ENCODE results near the gene TFR2. TPM values are rescaled to one million over a fixed set of nuclear protein-coding genes. Genes with fewer than 3 reads are reported as not detected.

The TFR2 gene
- polyA plus RNA-seq, 4 donors, result 1.2 to 1.3 TPM; not detected in 2

DNA sequence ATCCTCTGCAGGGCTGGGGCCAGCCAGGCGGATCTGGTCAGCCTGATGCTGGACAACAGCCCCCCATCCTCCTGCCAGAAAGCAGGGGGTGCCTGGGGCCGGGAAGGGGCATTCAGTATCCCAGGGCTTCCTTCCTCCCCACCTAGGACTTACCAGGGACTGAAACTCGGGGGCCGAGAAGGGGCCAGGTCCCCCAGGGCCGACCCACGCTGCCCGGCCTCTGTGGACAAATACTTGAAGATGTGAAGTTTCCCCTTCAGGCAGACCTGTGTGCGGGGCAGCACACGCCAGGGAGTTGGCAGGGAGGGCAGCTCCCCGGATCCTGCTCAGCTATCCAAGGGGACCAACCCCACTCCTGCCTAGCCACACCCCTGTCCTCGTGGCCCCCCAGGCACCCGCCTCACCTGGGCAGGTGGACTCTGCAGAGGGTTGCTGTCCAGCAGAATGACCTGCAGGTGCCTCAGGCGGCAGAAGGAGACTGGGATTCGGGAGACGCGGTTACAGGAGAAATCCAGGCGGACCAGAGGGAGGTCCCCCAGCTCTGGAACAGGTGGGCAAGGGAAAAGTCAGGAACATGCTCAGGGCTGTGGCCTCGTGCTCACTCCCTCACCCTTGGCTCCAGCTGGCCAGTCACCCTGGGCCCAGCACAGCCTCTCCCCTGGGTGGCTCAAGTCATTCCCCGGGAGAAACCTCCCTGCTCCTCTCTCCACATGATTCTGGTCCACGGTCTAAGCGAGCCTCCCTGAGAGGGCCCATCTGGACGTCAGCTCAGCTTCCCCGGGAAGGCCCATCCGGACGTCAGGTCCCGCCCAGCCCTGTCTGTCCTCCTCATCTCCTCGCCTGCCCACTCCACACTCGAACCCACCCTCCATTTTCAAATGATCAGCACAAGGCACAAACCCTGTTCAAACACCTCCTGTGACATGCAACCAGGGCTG, 62.8 kb downstream of the TFR2 start:
- H3K4me1 ChIP-seq (ENCODE audit: control insufficient read depth in 3 of 3, insufficient read depth in 2 of 3, low read depth in 1 of 3, low read length in 2 of 3), result peaks cover 0 to 15% (median 0%) of the 10 kb centered on the region in 3 donors
- H3K36me3 ChIP-seq (ENCODE audit: control insufficient read depth in 3 of 3, insufficient read depth in 2 of 3, low read depth in 1 of 3, low read length in 3 of 3), result peaks cover 31 to 92% (median 33%) of the 10 kb centered on the region in 3 donors
- H3K9me3 ChIP-seq (ENCODE audit: control insufficient read depth in 2 of 2, insufficient read depth in 1 of 2, low read depth in 1 of 2, low read length in 1 of 2), result no peaks in the 10 kb centered on the region
- WGBS, 3 donors, result 91 to 94% (median 94%) methylated on average over 28 of the region's 28 CpGs
- FAIRE-seq (no peak), DNase-seq (no peak)
- no peak overlapping the region for H3K27ac ChIP-seq (ENCODE audit: low read depth in 1 of 3, low read length in 2 of 3)
- no peaks in the 10 kb centered on the region for H3K27me3 ChIP-seq (ENCODE audit: control insufficient read depth in 3 of 3, insufficient read depth in 3 of 3, low read length in 3 of 3)
- no peak overlapping the region for H3K4me3 ChIP-seq (ENCODE audit: low read depth in 1 of 3, low read length in 3 of 3)

DNA sequence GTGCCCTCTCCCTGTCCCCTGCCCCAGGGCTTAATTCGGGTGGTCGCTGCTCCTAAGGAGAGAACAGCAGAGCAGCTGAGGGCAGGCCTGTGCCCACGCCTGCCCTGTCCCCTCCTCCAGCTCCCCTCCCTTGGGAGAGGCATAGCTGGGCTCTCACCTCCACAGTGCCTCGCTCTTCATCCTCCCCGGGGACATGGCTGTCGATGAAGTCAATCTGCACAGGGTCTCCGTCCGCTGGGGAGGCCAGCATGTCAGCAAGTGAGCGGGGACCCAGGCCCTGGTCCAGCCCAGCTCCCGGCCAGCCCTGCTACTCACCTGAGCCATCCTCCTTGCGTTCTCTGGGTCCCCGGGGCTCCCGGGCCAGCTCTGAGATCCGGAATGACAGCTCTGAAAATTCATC, 63.8 kb downstream of the TFR2 start:
- H3K36me3 ChIP-seq (ENCODE audit: control insufficient read depth in 3 of 3, insufficient read depth in 2 of 3, low read depth in 1 of 3, low read length in 3 of 3), result peaks cover 31 to 91% (median 33%) of the 10 kb centered on the region in 3 donors
- H3K27me3 ChIP-seq (ENCODE audit: control insufficient read depth in 3 of 3, insufficient read depth in 3 of 3, low read length in 3 of 3), result no peaks in the 10 kb centered on the region
- FAIRE-seq, result no peak
- H3K4me1 ChIP-seq (ENCODE audit: control insufficient read depth in 3 of 3, insufficient read depth in 2 of 3, low read depth in 1 of 3, low read length in 2 of 3), result peaks cover 0 to 5% (median 0%) of the 10 kb centered on the region in 3 donors
- 89 to 94% (median 93%) methylated on average over 11 to 14 of the region's 14 CpGs for WGBS, 3 donors
- no peak overlapping the region for H3K4me3 ChIP-seq (ENCODE audit: low read depth in 1 of 3, low read length in 3 of 3)
- H3K27ac ChIP-seq (ENCODE audit: low read depth in 1 of 3, low read length in 2 of 3), result no peak overlapping the region
- no peak for DNase-seq
- no peaks in the 10 kb centered on the region for H3K9me3 ChIP-seq (ENCODE audit: control insufficient read depth in 2 of 2, insufficient read depth in 1 of 2, low read depth in 1 of 2, low read length in 1 of 2)

DNA sequence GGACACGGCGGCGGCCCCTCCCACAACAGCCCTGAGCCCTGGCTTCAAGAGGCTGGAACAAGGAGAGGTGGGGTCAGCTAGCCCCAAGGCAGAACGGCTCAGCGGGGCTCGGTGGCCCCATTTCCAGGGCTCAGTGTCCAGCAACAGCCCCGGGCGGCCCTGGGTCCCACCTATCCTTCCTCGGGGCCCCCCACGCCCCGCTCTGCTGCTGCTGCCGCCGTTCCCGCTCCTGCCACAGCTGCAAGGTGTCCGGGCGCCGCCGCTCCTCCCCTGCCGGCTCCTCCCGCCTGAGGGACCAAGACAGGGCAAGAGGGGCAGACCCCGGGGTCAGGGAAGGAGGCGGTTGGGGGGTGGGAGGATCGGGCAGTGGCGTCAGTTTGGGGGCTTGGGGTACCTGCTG, 64.2 kb downstream of the TFR2 start:
- no peaks in the 10 kb centered on the region for H3K9me3 ChIP-seq (ENCODE audit: control insufficient read depth in 2 of 2, insufficient read depth in 1 of 2, low read depth in 1 of 2, low read length in 1 of 2)
- peaks cover 30 to 89% (median 32%) of the 10 kb centered on the region in 3 donors for H3K36me3 ChIP-seq (ENCODE audit: control insufficient read depth in 3 of 3, insufficient read depth in 2 of 3, low read depth in 1 of 3, low read length in 3 of 3)
- DNase-seq (no peak), FAIRE-seq (no peak)
- no peaks in the 10 kb centered on the region for H3K27me3 ChIP-seq (ENCODE audit: control insufficient read depth in 3 of 3, insufficient read depth in 3 of 3, low read length in 3 of 3)
- no peak overlapping the region for H3K4me3 ChIP-seq (ENCODE audit: low read depth in 1 of 3, low read length in 3 of 3)
- H3K4me1 ChIP-seq (ENCODE audit: control insufficient read depth in 3 of 3, insufficient read depth in 2 of 3, low read depth in 1 of 3, low read length in 2 of 3), result peaks cover 0 to 1% (median 0%) of the 10 kb centered on the region in 3 donors
- WGBS, 3 donors, result 92 to 96% (median 94%) methylated on average over 17 to 24 of the region's 24 CpGs
- no peak overlapping the region for H3K27ac ChIP-seq (ENCODE audit: low read depth in 1 of 3, low read length in 2 of 3)

DNA sequence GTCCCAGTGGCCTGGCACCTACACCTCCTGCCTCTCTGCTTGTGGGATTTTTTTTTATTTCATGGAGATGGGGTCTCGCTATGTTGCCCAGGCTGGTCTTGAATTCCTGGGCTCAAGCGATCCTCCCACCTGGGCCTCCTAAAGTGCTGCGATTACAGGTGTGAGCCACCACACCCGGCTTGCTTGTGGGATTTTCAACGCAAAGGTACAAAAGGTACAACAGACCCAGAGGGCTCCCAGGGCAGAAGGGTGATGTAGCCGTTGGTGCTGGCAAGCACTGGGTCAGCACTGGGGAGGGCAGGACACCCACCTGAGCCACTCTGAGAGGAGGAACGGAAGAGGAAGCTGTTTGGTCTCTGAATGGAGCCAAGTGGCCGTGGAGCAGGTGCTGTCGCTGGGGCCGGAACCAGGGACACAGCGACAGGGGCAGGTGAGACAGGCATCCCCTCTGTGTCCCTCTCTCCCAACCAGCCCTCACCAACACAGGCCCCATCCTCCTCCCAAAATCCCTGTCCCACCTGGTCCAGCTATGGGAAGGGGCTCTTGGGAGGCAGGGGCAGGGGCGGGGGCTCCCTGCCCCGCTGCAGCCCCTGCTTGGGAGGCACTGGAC, 64.9 kb downstream of the TFR2 start:
- Histone ChIP-seq H3K4me3 (ENCODE audit: low read depth in 1 of 3, low read length in 3 of 3) (no peak overlapping the region), H3K27ac (ENCODE audit: low read depth in 1 of 3, low read length in 2 of 3) (no peak overlapping the region), H3K27me3 (ENCODE audit: control insufficient read depth in 3 of 3, insufficient read depth in 3 of 3, low read length in 3 of 3) (no peaks in the 10 kb centered on the region), H3K9me3 (ENCODE audit: control insufficient read depth in 2 of 2, insufficient read depth in 1 of 2, low read depth in 1 of 2, low read length in 1 of 2) (no peaks in the 10 kb centered on the region), H3K4me1 (ENCODE audit: control insufficient read depth in 3 of 3, insufficient read depth in 2 of 3, low read depth in 1 of 3, low read length in 2 of 3) (no peaks in the 10 kb centered on the region), H3K36me3 (ENCODE audit: control insufficient read depth in 3 of 3, insufficient read depth in 2 of 3, low read depth in 1 of 3, low read length in 3 of 3) (peaks cover 24 to 86% (median 30%) of the 10 kb centered on the region in 3 donors)
- FAIRE-seq (no peak), DNase-seq (no peak)
- WGBS, 3 donors, result 94 to 96% (median 95%) methylated on average over 13 of the region's 13 CpGs

DNA sequence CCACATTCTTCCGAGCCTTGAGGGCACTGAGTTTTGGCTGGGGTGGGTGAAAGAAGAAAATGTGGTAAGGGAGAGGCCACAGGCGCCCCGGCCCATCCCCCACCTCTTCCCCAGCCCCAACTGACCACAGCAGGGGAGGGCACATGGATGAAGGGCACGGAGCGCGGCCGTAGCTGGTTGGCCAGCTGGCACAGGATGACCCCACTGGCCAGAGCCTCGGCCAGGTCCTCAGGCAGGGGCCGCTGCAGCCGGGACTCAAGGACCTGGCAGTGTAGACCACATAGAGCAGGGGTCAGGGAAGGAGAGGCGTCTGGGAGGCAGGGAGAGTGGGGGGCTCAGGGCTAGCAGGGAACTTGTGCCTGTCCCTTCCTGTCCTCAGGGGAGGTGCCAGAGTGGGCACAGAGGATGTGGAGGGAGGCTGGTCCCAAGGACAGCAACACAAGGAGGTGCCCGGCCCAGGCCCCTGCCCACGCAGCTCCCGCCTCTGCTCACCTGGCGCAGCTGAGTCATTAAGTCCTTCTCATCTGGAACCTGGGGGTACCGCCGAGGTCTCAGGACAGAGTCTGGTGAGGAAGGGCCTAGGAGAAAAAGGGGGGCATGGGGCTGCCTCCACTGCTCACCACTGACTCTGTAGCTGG, 65.5 kb downstream of the TFR2 start:
- no peak overlapping the region for H3K27ac ChIP-seq (ENCODE audit: low read depth in 1 of 3, low read length in 2 of 3)
- 89 to 92% (median 91%) methylated on average over 15 to 17 of the region's 17 CpGs for WGBS, 3 donors
- H3K9me3 ChIP-seq (ENCODE audit: control insufficient read depth in 2 of 2, insufficient read depth in 1 of 2, low read depth in 1 of 2, low read length in 1 of 2), result no peaks in the 10 kb centered on the region
- no peaks in the 10 kb centered on the region for H3K27me3 ChIP-seq (ENCODE audit: control insufficient read depth in 3 of 3, insufficient read depth in 3 of 3, low read length in 3 of 3)
- peaks cover 22 to 81% (median 27%) of the 10 kb centered on the region in 3 donors for H3K36me3 ChIP-seq (ENCODE audit: control insufficient read depth in 3 of 3, insufficient read depth in 2 of 3, low read depth in 1 of 3, low read length in 3 of 3)
- DNase-seq, result no peak
- H3K4me3 ChIP-seq (ENCODE audit: low read depth in 1 of 3, low read length in 3 of 3), result no peak overlapping the region
- peaks cover 0 to 4% (median 0%) of the 10 kb centered on the region in 3 donors for H3K4me1 ChIP-seq (ENCODE audit: control insufficient read depth in 3 of 3, insufficient read depth in 2 of 3, low read depth in 1 of 3, low read length in 2 of 3)
- no peak for FAIRE-seq

DNA sequence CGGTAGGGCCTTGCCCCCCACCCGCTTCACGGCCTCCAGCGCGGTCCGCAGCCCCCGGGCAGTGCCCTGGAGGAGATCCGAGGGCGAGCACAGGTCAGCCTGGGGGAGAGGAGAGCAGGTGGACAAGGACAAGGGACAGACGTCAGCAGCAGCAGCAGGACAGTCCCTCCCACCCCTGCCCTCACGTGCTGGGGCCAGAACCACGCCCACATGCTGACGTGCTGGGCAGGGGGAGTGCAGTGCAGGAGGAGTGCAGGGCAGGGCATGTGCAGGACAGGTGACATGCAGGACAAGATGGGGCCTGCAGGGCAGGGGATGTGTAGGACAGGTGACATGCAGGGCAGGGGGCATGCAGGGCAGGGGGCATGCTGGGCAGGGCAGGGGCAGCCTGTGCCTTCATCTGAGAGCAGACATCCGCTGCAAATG, 66.1 kb downstream of the TFR2 start:
- H3K36me3 ChIP-seq (ENCODE audit: control insufficient read depth in 3 of 3, insufficient read depth in 2 of 3, low read depth in 1 of 3, low read length in 3 of 3), result peaks cover 22 to 78% (median 26%) of the 10 kb centered on the region in 3 donors
- 74 to 84% (median 82%) methylated on average over 13 to 14 of the region's 14 CpGs for WGBS, 3 donors
- H3K27me3 ChIP-seq (ENCODE audit: control insufficient read depth in 3 of 3, insufficient read depth in 3 of 3, low read length in 3 of 3), result no peaks in the 10 kb centered on the region
- peak in 1 of 2 donors; percentile 22 for DNase-seq
- no peak overlapping the region for H3K4me3 ChIP-seq (ENCODE audit: low read depth in 1 of 3, low read length in 3 of 3)
- no peak overlapping the region for H3K27ac ChIP-seq (ENCODE audit: low read depth in 1 of 3, low read length in 2 of 3)
- H3K4me1 ChIP-seq (ENCODE audit: control insufficient read depth in 3 of 3, insufficient read depth in 2 of 3, low read depth in 1 of 3, low read length in 2 of 3), result peaks cover 0 to 10% (median 0%) of the 10 kb centered on the region in 3 donors
- no peak for FAIRE-seq
- no peaks in the 10 kb centered on the region for H3K9me3 ChIP-seq (ENCODE audit: control insufficient read depth in 2 of 2, insufficient read depth in 1 of 2, low read depth in 1 of 2, low read length in 1 of 2)

DNA sequence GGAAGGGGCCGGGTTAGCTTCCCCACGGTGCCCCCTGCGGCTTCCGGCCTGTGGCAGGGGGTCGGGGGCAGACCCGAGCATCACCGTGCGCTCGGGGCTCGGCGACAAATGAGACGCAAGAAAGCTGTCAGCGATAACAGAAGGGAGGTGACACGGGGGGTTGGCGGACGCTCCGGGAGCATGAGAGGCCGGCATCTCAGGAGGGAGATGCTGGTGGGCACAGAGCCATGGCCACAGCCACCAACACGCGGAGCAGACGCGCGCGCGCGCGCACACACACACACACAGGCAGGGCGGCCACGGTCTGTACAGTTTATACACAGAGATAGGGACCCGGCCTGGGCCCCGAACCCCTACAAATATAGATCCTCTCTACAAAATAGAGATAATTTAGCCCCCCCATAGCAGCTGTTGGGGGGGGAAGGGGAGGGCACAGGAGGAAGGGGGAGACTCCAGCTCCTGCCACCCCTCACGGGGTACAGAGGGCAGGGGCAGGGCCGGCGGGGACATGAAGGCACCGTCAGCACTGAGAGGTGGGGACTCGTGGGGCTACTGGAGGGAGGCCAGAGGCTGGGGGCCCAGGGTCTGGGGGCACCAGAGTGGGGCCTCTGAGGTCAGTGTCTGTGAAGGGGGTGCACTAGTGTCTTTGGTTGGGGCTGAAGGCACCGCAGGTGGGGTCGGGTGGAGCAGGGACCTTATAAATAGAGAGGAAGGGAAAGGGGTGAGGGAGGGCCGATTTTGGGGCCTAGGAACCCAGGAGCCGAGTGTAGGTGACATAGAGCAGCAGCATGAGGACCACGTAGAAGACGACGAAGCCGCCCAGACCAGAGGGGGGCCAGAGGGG, 66.8 kb downstream of the TFR2 start:
- no peaks in the 10 kb centered on the region for H3K27me3 ChIP-seq (ENCODE audit: control insufficient read depth in 3 of 3, insufficient read depth in 3 of 3, low read length in 3 of 3)
- H3K4me1 ChIP-seq (ENCODE audit: control insufficient read depth in 3 of 3, insufficient read depth in 2 of 3, low read depth in 1 of 3, low read length in 2 of 3), result peaks cover 0 to 16% (median 0%) of the 10 kb centered on the region in 3 donors
- H3K9me3 ChIP-seq (ENCODE audit: control insufficient read depth in 2 of 2, insufficient read depth in 1 of 2, low read depth in 1 of 2, low read length in 1 of 2), result no peaks in the 10 kb centered on the region
- H3K36me3 ChIP-seq (ENCODE audit: control insufficient read depth in 3 of 3, insufficient read depth in 2 of 3, low read depth in 1 of 3, low read length in 3 of 3), result peaks cover 22 to 72% (median 26%) of the 10 kb centered on the region in 3 donors
- FAIRE-seq (no peak), DNase-seq (no peak)
- no peak overlapping the region for H3K27ac ChIP-seq (ENCODE audit: low read depth in 1 of 3, low read length in 2 of 3)
- H3K4me3 ChIP-seq (ENCODE audit: low read depth in 1 of 3, low read length in 3 of 3), result no peak overlapping the region
- 92 to 95% (median 94%) methylated on average over 42 to 44 of the region's 44 CpGs for WGBS, 3 donors

Data from small intestine (tissue), 7 donors.